ENCODE results near the gene HOXA10. TPM values are rescaled to one million over a fixed set of nuclear protein-coding genes. Genes with fewer than 3 reads are reported as not detected.

The HOXA10 gene
- polyA plus RNA-seq, 4 donors: 144 to 166 (median 157) TPM

- DNase-seq (ENCODE audit: low read depth in 4 of 4, low spot score in 3 of 4): no peak
Measured at GRCh38 chr7:27203964-27204594, 30.0 kb upstream of the HOXA10 start.

DNA sequence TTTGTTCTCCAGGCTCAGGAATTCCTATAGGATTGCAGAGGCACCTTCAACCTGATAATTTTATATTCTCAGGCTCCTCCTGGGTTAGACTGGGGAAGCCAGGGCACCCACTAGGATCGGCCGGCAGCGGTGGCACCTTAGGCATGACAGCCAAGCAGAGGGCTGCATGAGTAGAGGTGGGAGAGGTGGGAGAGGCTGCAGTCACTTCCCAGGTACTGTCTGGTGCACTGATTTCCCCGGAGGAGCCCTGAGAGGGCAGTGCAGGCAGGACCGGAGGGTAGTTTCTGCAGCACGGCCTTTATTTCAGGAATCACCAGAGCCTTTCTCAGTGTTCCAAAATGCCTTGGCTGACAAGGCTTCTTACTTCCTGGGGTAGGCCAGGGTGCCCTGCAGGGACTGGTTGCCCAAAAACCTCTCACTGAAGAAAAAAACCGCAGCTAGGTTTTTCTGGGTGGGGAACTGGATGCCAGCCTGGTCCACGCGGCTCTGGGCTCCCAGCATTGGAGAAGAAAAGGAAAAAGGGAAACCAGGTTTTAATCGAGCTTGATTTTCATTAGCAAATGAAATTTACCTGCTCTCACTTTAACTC lies 29.3 kb upstream of the HOXA10 start:
- DNase-seq (ENCODE audit: low read depth in 4 of 4, low spot score in 3 of 4): no peak

DNA sequence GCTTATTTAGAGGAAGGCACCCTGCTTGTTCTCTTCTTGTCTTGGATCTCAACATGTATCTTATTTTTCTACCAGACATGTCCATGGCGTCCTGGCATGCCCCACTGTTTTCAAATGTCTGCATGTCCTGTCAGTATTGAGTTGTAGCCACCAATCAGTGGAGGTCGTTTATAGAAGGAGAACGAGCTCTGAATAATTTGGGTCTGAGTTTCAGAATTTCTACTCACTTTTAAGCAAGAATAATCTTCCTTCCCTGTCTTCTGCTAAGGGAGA lies 28.7 kb upstream of the HOXA10 start:
- no peak for DNase-seq (ENCODE audit: low read depth in 4 of 4, low spot score in 3 of 4)

DNA sequence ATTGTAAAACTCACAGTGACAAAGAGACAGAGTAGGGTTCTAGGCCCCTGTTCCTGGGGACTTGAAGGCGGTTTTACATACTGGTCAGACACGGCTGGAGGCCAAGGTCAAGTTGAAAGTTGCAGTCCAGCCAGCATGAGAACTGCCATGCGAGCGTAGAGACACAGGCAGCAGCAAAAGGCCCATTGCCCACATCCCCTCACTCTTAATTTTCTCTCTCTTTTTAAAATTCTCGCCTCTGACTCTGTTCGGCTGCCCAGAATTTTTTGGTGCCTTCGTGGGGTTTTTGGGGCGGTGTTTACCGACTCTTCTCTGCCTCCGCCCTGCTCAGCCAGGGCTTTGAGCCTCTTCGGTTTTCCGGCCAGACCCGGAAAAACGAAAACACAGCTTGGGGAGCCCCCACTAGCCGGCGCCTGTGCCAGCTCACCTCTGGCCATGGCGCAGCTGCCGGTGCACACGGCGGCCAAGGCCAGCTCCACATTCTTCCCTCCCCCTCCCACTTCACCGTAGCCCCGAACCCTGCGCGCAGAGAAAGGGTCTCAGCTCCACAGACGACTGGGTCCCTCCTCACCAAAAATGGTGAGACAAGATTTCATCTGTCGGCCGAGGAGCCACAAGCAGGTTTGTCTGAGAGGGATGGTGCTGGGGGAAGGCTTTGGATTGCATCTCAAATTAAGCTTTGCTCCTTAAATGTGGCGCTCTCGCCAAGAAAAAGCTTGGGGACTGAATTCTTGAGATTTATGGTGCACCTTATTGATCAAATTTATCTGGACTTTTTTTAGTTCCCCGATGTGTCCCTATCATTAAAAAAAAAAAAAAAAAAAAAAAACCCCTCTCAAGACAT lies 28.1 kb upstream of the HOXA10 start:
- no peak for DNase-seq (ENCODE audit: low read depth in 4 of 4, low spot score in 3 of 4)

DNA sequence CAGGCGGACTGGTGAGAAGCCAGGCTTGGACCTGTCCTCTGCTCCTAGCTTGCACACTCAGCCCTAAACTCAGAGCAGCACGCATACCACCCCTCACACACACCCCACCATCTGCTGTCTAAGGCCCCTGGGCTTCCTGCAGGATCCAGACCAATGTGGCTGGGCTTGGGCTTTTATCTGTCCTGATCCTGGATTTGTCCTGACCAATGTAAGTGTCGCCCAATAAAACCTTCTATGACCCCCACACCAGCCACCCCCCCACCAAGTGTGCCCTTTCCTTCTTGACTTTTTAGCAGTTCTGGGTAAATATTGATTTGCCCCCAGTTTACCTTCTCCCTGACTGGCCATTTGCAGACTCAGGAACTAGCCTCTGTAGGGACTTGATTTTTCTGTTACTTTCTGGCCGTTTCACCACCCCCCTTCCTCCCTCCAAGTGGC lies 27.5 kb upstream of the HOXA10 start:
- no peak for DNase-seq (ENCODE audit: low read depth in 4 of 4, low spot score in 3 of 4)

- no peak for DNase-seq (ENCODE audit: low read depth in 4 of 4, low spot score in 3 of 4)
Measured at GRCh38 chr7:27200761-27201579, 26.9 kb upstream of the HOXA10 start.

GRCh38 chr7:27199849-27200760 lies 26.0 kb upstream of the HOXA10 start, which contains the start of gene HOXA13:
HOXA13 (minus strand) TSS chr7:27200091; CDS start chr7:27200077, 14 bp downstream.
- DNase-seq (ENCODE audit: low read depth in 4 of 4, low spot score in 3 of 4): no peak

GRCh38 chr7:27198871-27199801 lies 25.0 kb upstream of the HOXA10 start:
- no peak for DNase-seq (ENCODE audit: low read depth in 4 of 4, low spot score in 3 of 4)

- DNase-seq (ENCODE audit: low read depth in 4 of 4, low spot score in 3 of 4): peak in 1 of 4 donors; percentile 34
Measured at GRCh38 chr7:27198138-27198841, 24.2 kb upstream of the HOXA10 start.

DNA sequence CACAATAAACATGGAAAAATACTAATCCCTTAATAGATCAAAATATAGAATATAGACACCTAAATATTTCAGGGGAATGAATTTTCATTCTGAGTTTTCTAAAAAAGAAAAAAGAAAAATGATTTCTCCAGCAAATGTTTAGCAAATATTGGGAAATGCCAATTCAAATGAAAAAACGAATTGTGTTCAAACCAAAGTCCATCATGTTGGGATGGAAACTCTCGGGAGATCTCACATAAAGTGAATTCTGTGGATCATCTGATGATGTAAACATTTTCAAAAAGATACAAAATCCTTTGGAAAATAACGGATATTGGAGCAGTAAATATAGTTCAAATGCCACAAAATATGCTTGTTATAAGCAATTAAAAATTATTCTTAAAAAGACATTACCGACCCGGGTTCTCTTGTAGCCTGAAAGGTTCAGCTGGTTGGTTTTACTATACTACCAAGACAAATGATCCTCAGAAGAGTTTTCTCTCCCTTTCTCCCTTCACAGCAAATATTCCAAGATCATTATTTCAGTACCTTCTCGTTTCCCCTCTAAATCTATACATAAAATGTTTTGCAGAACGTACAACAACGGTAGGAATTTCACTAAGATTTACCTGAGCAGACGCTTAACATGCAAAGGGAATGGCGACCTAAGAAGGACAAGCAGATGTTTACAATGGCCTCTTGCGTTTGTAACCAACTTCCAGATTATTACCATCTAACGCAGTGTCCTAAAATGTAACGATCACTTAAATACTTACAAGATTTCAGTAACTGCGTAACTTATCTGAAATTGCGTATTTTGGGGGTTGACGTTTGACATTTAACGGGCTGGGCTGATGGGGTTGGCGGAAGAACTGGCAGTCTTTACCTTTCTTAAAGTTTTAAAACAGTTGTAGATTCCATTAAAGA lies 23.3 kb upstream of the HOXA10 start:
- DNase-seq (ENCODE audit: low read depth in 4 of 4, low spot score in 3 of 4): peak in 1 of 4 donors; percentile 43

- peak in 1 of 4 donors; percentile 79 for DNase-seq (ENCODE audit: low read depth in 4 of 4, low spot score in 3 of 4)
Measured at GRCh38 chr7:27196287-27196767, 22.2 kb upstream of the HOXA10 start.

- no peak for DNase-seq (ENCODE audit: low read depth in 4 of 4, low spot score in 3 of 4)
Measured at GRCh38 chr7:27194686-27195379, 20.7 kb upstream of the HOXA10 start.

GRCh38 chr7:27194002-27194352 lies 19.9 kb upstream of the HOXA10 start:
- DNase-seq (ENCODE audit: low read depth in 4 of 4, low spot score in 3 of 4): no peak

DNA sequence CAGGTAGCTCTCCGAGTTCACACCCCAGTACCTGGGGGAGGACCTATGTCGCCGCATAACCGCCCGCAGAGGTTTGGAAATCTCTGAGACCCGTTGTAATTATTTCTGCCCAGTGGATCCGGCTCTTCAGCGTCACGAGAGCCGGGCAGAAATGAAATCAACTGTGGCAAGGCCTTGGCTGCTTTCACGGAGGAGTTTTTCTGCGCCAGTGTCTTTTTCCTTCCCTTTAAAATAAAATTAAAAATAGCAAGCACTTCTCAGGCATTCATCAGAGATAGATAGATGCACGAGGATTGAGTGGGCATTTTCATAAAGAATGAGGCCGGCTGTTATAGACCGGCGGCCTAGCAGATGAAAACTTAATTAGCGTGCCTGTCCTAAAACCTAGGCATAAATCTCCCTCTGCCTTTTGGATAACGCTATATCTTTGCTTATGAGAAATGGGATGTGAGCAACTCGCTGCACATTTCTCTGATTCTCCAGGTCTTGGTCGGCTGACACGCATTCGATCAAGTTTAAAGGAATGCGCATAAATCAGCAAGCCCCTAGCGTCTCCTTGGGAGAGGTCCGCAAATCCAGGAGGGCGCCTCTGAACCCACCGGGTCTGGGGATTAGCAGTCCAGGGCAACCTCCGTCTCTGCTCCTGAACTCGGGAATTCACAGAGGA lies 19.3 kb upstream of the HOXA10 start:
- no peak for DNase-seq (ENCODE audit: low read depth in 4 of 4, low spot score in 3 of 4)

GRCh38 chr7:27192546-27193334 lies 18.6 kb upstream of the HOXA10 start:
- DNase-seq (ENCODE audit: low read depth in 4 of 4, low spot score in 3 of 4): no peak

Data from right renal pelvis (tissue), 4 donors.